DMS53 treated with DMSO at 0.1 percent for 48 hours (cell line): ENCODE results near the gene LY6G6D.
A peak's percentile ranks its signal among the peaks of the same experiment; 100 is the strongest.

ENCODE experiments used
- DNase-seq: peaks from one replicate; lab custom pipeline; 2025; ENCODE audit not compliant: unreplicated experiment; lab: John Stamatoyannopoulos, UW

LY6G6D gene

GRCh38 chr6:31717499-31718222 lies 2.5 kb downstream of the LY6G6D start:
- DNase-seq = peak; percentile 5

DNA sequence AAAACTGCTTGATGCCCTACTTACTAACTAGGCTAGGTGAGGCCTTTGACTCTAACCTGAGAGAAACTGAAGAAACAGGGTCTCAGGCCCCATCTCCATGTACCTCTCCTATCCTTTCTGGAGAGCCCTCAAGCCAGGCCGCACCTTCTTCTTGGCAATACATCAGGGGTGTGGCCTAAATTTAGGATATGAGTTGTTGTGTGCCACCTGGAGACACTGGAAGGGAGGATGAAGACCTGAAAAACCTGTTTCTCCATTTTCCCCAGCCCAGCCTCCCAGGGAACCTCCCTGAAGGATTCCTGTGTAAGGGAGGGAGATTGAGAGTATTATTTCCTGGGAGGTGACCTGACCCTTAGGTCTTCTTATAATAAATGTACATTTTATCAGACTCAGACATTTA lies 3.1 kb downstream of the LY6G6D start:
- DNase-seq = peak; percentile 85

DNA sequence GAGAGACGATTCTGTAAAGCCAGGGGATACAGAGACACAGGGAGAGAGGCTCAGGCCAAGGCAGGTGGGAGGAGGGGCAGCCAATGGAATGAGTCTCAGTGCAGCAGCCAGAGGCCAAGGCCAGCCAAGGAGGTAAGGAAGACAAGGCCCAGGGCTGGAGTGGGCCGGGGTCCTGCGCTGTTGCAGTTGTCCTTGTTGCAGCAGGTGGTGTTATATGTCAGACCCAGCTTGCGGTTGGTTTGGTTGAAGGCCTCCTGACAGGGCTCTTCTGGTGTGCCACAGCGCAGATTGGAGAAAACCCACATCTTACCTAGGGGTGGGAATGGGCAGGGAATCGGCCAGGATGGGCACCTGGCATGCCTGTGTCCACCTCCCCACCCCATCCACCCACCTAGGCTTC lies 3.9 kb downstream of the LY6G6D start:
- DNase-seq = no peak

DNA sequence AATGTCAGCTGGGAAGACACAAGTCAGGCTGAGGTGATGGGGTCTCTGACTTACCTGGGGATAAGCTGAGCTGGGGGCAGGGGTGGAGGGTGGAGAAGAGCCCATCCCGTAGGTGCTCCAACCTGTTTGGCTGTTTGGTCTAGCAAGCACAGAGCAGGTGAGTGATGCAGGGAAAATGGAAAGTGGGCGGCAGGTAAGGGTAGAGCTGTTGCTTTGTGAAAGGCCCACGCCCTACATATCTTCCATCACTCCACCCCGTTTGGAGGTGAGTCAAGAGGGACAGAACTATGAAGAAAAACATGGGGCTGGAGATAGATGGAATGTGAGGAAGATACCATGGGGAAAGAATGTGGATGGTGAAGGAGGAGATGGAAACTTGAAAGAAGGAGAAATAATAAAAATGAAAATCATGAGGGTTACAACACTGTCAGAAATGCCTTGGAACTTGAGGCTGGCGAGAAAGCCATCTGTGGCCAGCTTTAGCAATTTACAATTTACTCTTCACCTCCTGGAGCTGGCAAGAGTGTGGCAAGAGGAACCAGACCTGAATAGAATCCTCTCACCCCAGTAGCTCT lies 5.1 kb downstream of the LY6G6D start:
- DNase-seq = no peak

- DNase-seq = no peak
Measured at GRCh38 chr6:31721351-31722020, 6.3 kb downstream of the LY6G6D start, which contains the start of gene LY6G6C. LY6G6C (minus strand) TSS chr6:31721746; CDS start chr6:31721679, 67 bp downstream.

DNA sequence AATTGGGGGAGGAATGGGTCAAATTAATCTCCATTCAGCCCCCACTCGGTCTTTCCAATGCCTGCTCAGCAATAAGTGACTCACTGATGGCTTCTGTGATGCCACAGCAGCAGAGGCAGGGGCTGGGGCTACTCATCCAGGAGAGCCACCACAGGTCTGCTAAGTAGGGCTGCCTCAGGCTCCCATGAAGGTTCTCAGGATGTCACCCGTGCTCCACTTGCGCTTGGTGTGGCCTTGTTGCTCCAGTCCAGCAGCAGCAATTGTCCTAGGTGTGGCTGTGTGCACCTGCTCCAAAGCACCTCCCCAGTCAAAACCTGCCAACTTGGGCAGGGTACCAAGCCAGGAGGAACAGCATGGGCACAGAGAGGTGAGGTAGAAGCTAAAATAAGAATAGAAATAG lies 7.0 kb downstream of the LY6G6D start:
- no peak for DNase-seq

- no peak for DNase-seq
Measured at GRCh38 chr6:31723245-31723979, 8.3 kb downstream of the LY6G6D start, which contains the start of gene MPIG6B. MPIG6B (plus strand) TSS chr6:31723373; CDS start chr6:31723384, 11 bp downstream.

DNA sequence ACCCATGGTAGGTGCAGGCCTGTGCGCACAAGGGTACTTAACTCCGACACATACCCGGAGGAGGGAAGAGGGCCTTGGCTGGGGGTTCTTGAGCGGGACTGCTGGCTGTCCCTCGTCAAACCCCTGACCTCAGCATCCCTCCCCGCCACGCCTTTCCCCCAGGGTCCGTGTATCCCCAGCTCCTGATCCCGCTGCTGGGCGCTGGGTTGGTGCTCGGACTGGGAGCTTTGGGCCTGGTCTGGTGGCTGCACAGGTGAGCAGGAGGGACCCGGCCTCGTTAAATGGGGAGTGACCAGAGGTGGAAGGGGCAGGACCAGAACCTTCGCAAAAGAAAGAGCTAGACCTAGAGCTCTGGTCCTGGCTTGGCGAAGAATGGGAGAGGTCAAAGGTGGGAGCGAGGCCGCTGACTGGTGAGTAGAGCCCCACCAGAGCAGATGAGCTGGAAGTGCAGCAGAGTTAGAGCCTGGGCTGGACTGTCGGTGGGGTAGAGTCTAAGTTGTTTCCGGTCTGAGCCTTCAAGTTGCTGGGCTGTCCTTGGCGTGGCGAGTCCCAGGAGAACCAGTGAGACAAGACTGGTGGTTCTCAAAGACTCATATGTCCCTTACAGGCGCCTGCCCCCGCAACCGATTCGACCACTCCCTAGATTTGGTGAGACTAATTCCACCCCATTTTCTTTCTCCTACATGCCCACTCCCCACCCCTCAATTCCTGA lies 9.0 kb downstream of the LY6G6D start:
- no peak for DNase-seq

DNA sequence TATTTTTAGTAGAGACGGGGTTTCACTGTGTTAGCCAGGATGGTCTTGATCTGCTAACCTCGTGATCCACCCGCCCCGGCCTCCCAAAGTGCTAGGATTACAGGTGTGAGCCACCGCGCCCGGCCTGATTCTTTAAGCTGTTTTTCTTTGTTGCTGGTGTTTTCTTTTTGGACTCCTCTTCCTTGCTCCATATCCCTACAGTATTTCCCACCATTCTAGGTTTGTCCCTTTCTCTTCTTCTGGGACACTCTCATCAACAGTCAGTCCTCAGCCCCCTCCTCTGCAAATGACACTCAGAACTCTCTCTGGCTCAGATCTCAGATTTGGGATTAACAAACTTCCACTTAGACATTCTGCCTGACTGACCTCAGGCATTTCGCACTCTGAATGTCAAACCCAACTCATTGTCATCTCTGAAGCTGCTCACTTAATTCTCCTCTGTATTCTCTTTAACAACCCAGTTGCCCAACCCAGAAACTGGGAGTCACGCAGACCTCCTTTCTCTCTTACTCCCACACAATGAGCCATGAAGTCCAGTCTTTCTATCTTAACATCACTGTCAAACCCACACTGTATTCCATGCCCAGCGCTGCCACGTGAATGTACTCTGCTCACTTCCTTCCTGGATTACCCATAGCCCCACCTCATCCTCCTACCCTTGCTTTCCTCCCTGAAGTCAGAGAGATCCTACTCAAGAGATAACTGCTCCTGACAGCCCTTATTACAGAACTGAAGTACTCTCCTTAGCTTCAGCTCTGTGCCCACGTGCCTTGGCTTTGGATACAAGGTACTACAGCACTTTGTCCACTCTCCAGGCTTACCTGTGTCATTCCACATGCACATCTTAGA lies 10.6 kb downstream of the LY6G6D start:
- no peak for DNase-seq

- DNase-seq = no peak
Measured at GRCh38 chr6:31727034-31727716, 12.0 kb downstream of the LY6G6D start.

DNA sequence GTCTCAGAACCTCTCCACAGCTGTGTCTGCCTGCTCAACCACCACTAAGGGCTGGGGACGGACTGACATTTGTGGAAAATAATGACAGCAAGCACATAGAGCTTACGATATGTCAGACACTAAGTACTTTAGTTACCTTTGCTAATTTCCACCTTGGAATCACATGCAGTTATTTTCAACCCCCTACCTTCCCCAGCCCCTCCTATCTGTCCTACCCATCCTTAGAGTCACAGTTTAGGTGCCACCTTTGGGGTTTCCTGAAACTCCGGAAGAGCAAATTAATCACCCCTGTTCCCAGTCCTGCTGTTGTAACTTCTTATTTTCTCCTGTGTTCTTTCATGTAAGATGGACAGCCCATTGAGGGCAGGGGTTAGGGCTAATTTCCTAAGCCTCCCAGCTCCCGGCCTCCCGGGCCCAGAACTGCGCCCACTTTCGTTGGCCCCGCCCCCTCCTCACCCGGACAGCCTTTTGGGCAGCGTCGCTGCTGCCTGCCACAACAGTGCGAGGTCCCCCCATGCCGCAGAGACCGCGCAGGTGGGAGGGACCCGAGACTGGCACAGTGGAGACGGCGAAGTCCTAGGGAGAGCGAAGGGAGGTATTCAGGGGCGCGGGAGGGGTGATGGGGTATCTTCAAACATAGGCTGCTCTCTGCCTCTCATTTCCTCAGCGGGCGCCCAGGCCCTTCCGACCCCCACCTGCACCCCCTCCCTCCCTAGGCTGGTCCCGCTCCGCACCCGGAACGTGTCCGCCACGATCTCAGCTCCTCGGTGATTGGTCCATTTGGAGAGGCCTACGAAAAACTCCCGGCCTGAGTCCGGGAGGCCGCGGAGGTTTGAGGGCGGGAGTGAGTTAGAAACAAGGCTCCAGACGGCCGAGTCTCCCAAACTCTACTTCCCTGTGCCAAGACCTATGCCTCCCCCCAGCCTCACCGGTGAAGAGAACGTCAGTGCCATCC lies 12.8 kb downstream of the LY6G6D start:
- DNase-seq = no peak

- DNase-seq = no peak
Measured at GRCh38 chr6:31728767-31729514, 13.8 kb downstream of the LY6G6D start, which contains the start of gene DDAH2. DDAH2 (minus strand) TSS chr6:31729299; CDS start chr6:31729161, 138 bp downstream.

DNA sequence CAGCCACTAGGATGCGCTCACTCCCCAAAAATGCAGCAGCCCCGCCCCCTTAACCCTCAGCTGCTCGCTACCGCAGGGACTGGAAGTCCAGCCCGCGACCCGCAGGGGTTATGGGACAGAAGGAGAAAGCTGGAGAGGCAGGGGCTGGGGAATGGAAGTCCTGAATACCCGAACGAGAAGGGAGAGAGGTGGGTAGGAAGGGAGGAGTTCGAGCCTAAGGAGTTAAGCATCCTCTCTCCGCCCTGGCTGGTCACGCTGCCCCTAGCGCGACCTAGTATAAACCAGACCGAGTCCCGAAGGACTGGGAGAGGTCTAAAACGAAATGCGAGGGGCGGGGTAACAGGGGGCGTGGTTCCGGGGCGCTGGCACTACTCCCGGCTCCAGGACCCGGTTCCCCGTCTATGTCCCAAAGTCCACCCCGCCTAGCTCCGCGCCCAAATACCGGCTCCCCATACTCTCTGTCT lies 14.4 kb downstream of the LY6G6D start:
- DNase-seq = peak; percentile 66

DNA sequence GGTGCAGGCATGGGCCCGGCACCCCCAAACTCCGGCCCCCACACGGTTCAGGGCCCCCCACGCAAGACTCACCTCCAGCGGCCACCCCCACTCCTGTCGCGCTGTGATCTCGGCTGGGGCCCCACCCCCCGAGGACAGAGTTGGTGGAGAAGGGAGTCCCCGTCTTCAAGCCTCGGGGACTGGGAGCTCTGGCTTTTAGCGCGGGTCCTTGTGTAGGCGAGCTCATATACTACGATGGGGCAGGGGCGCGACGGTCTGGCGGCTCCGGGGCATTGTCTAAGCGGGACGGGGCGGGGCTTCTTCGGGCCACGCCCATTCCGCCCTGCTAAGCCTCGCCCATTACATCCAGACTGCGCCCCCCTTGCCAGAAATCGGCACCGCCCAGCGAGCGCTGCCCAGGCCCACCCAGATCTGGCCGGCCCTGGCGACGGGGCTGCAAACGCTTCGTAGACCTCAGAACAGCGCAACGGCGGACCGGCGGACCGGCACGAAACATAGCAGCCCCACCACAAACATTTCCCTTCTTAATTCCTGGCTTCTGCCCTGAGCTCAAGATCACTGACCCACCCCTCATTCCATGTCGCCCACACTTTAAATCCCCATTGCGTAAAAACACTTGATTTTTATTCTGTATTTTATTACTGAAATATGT lies 15.0 kb downstream of the LY6G6D start:
- DNase-seq = no peak

- no peak for DNase-seq
Measured at GRCh38 chr6:31730631-31731086, 15.5 kb downstream of the LY6G6D start.

DNA sequence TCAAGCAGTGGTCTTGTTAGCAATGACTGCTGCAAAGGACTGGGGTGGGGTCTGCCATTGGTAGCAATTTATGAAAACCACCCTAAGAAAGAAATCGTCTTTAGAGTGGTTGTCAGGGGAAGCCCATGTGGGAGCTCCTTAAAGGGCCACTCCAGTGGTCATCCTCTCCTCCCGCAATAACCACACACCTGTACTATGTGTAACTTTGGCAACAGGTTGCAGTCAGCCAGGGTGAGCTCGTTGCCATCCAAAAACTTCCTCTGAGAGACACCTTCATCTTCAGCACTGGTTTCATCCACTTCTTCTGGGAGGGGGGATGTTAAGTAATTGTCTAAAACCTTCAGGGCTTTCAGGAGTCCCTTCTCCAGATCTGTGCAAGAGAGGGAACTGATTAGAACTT lies 16.9 kb downstream of the LY6G6D start:
- DNase-seq = no peak

DNA sequence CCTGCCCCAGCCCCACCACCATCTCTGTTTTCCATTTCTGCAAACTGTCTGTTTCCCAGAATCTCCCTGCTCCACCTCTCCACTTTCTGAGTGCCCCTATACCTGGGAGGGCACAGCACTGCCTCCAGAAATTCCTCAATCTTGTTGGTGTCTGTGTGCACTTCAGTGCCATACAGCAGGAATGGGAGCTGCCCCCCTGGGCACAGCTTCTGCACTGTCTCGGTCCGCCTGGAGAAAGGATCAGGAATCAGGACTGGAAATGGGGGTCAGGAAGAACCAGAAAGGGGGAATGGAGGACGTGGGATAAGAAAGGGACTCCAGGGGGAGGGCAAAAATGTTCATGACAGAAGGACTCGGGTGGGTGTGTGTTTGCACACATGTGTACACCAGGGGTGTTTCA lies 18.6 kb downstream of the LY6G6D start:
- no peak for DNase-seq
